K562 (cell line): ENCODE measurements around the gene TPGS2. TPM values are rescaled to one million over a fixed set of nuclear protein-coding genes. Genes with fewer than 3 reads are reported as not detected.

Experiments used
- ATAC-seq: fragments of 200-7000 bp; cut with Tn5 transposase; 3 replicates; pipeline ENCODE4 v1.9.1; 2020; ENCODE audit warnings: moderate library complexity
- BruUV-seq: library from RNA; stranded (reverse); fragments of 400-500 nt; replicated peaks from 2 replicates; lab custom pipeline; 2021; lab: Mats Ljungman, UMichigan
- CTCF ChIA-PET: fragments of 300-600 bp; formaldehyde crosslinking; extraction: SDS; loops from one replicate; lab custom pipeline; 2021; ENCODE audit warnings: low intra/inter-chr PET ratio; lab: Yijun Ruan, JAX
- POLR2A ChIA-PET: fragments of 300-600, 350-650 bp; sonication (Branson Sonifier 250); formaldehyde crosslinking; extraction: SDS; loops from one replicate; lab custom pipeline; 2021; ENCODE audit warnings: antibody characterized with exemption, inconsistent platforms; lab: Yijun Ruan, JAX
- DNase-seq, 4 experiments: peaks; one replicate each; pipeline versions ENCODE4 v3.0.0 to v3.0.0-alpha.2; 2011 to 2018; ENCODE audit warnings: low spot score in 3 of 4, mixed read lengths in 3 of 4; ENCODE audit errors: extremely low read depth in 1 of 4
- FAIRE-seq: peaks from 2 replicates; lab custom pipeline; 2011; peaks lifted over from hg19 to GRCh38; lab: Jason Lieb, UNC
- H2AFZ ChIP-seq: 2 replicates; pipeline ENCODE4 v1.6.0; 2011; ENCODE audit warnings: low read depth, low read length, control low read depth, inconsistent platforms
- H3K27ac ChIP-seq: fragments of 200-600 bp; 3 replicates; pipeline ENCODE4 v1.8.0; 2011; ENCODE audit warnings: low read depth, mild to moderate bottlenecking, control low read depth, inconsistent platforms, low read length, moderate library complexity, mixed read lengths; ENCODE audit errors: extremely low read depth
- H3K27me3 ChIP-seq, 2 experiments: fragments of 300-600 bp in 1 of 2; 2 replicates in 1 of 2; 3 replicates in 1 of 2; pipeline versions ENCODE4 v1.6.0 to v1.8.0; 2011; ENCODE audit warnings: inconsistent platforms in 2 of 2, low read length in 2 of 2, mild to moderate bottlenecking in 1 of 2, mixed read lengths in 1 of 2, moderate library complexity in 1 of 2; ENCODE audit not compliant: control insufficient read depth in 2 of 2, insufficient read depth in 2 of 2
- H3K36me3 ChIP-seq: fragments of 300-600 bp; 3 replicates; pipeline ENCODE4 v1.8.0; 2011; ENCODE audit warnings: mild to moderate bottlenecking, low read length, inconsistent platforms; ENCODE audit not compliant: control insufficient read depth, insufficient read depth
- H3K4me1 ChIP-seq, 2 experiments: fragments of 200-600 bp in 1 of 2; replicated peaks in 1 of 2; 2 replicates in 1 of 2; 3 replicates in 1 of 2; pipeline versions ENCODE4 v1.5.1 to v1.8.0; 2011; ENCODE audit warnings: inconsistent platforms in 2 of 2, low read length in 2 of 2, mild to moderate bottlenecking in 1 of 2, mixed read lengths in 1 of 2, moderate library complexity in 1 of 2; ENCODE audit not compliant: control insufficient read depth in 2 of 2, insufficient read depth in 2 of 2
- H3K4me2 ChIP-seq: 2 replicates; pipeline ENCODE4 v1.6.1; 2011; ENCODE audit warnings: low read length, control low read depth, inconsistent platforms, mixed read lengths; ENCODE audit not compliant: insufficient read depth
- H3K4me3 ChIP-seq: fragments of 200-600 bp; sonication (generic), shearing (Covaris generic); 2 replicates; pipeline ENCODE4 v1.5.1; 2016; ENCODE audit warnings: control low read depth, inconsistent platforms
- H3K79me2 ChIP-seq: fragments of 200-600 bp; 3 replicates; pipeline ENCODE4 v1.8.0; 2011; ENCODE audit warnings: low read length, inconsistent platforms; ENCODE audit not compliant: control insufficient read depth, insufficient read depth
- H3K9ac ChIP-seq, 2 experiments: 2 replicates each; pipeline versions ENCODE4 v1.6.0 to v1.6.1; 2011; ENCODE audit warnings: low read depth in 2 of 2, low read length in 2 of 2, control low read depth in 1 of 2, inconsistent platforms in 1 of 2, mild to moderate bottlenecking in 1 of 2, mixed read lengths in 1 of 2; ENCODE audit not compliant: insufficient read depth in 1 of 2
- H3K9me1 ChIP-seq: one replicate; pipeline ENCODE4 v1.6.0; 2011; ENCODE audit warnings: inconsistent platforms, mild to moderate bottlenecking, low read length, moderate library complexity; ENCODE audit not compliant: control insufficient read depth, insufficient read depth
- H3K9me3 ChIP-seq: replicated peaks from 2 replicates; pipeline ENCODE4 v1.5.1; 2011; ENCODE audit warnings: low read depth, low read length, inconsistent platforms; ENCODE audit not compliant: control insufficient read depth, insufficient read depth
- H4K20me1 ChIP-seq: replicated peaks from 2 replicates; pipeline ENCODE4 v1.6.1; 2011; ENCODE audit warnings: low read length, inconsistent platforms, mixed read lengths; ENCODE audit not compliant: control insufficient read depth, insufficient read depth
- EP300 ChIP-seq: IDR thresholded peaks from 2 replicates; pipeline ENCODE4 v1.6.1; 2012; ENCODE audit warnings: low read length, improper control_type of control experiment
- GATA2 ChIP-seq: sonication (generic); formaldehyde crosslinking; IDR thresholded peaks from 2 replicates; pipeline ENCODE4 v1.4.0; 2020; ENCODE audit warnings: mild to moderate bottlenecking, missing genetic modification reagents
- HDAC8 ChIP-seq: fragments of 450-650 bp; IDR thresholded peaks from 2 replicates; pipeline ENCODE4 v1.6.1; 2016; ENCODE audit warnings: mild to moderate bottlenecking, missing genetic modification characterization, moderate library complexity, missing compliant biosample characterization
- MAFF ChIP-seq: IDR thresholded peaks from 2 replicates; pipeline ENCODE4 v1.6.1; 2012; ENCODE audit warnings: low read length, improper control_type of control experiment
- MEF2D ChIP-seq: conservative IDR thresholded peaks from 2 replicates; pipeline ENCODE4 v1.6.1; 2016; ENCODE audit warnings: low read depth, missing genetic modification characterization, missing compliant biosample characterization
- NBN ChIP-seq: fragments of 450-650 bp; IDR thresholded peaks from 2 replicates; pipeline ENCODE4 v1.6.1; 2016; ENCODE audit warnings: low read depth, mild to moderate bottlenecking
- PHF20 ChIP-seq: fragments of 450-650 bp; IDR thresholded peaks from 2 replicates; pipeline ENCODE4 v1.6.1; 2018; ENCODE audit not compliant: partially characterized antibody
- PURB ChIP-seq: sonication (generic); formaldehyde crosslinking; IDR thresholded peaks from 2 replicates; pipeline ENCODE4 v1.9.0; 2021; ENCODE audit warnings: low read depth, mild to moderate bottlenecking, missing genetic modification reagents
- RFX1 ChIP-seq: fragments of 450-650 bp; IDR thresholded peaks from 2 replicates; pipeline ENCODE4 v1.6.1; 2016; ENCODE audit warnings: mild to moderate bottlenecking, moderate library complexity
- SRSF3 ChIP-seq: fragments of 200-400 bp; formaldehyde crosslinking; IDR thresholded peaks from 2 replicates; pipeline ENCODE4 v1.6.1; 2016; ENCODE audit warnings: mild to moderate bottlenecking, low read length, moderate library complexity; ENCODE audit not compliant: insufficient read depth
- ZBTB12 ChIP-seq: fragments of 250-450 bp; sonication (Bioruptor Pico); IDR thresholded peaks from 2 replicates; pipeline ENCODE4 v1.4.0; 2020
- ZNF165 ChIP-seq: fragments of 250-450 bp; sonication (Bioruptor Pico); IDR thresholded peaks from 2 replicates; pipeline ENCODE4 v1.4.0; 2020; ENCODE audit warnings: borderline replicate concordance
- ZNF174 ChIP-seq: fragments of 250-450 bp; sonication (Bioruptor Pico); IDR thresholded peaks from 2 replicates; pipeline ENCODE4 v1.4.0; 2020; ENCODE audit warnings: mild to moderate bottlenecking
- ZNF41 ChIP-seq: fragments of 250-450 bp; sonication (Bioruptor Pico); conservative IDR thresholded peaks from 2 replicates; pipeline ENCODE4 v1.4.0; 2020; ENCODE audit warnings: mild to moderate bottlenecking
- WGBS: fragments of 100-300 bp; shearing (Covaris generic); methylation state at CpG from one replicate; pipeline ENCODE4 v1.1.6; 2016; ENCODE audit warnings: low coverage, mixed read lengths; ENCODE audit not compliant: insufficient coverage; ENCODE audit errors: missing lambda C conversion rate; 5-methylcytosine and 5-hydroxymethylcytosine counted together
- in situ Hi-C: fragments of 300-500 bp; cut with MboI; formaldehyde crosslinking; loops from 4 replicates; pipeline ENCODE4 v1.15.0; 2018; ENCODE audit warnings: inconsistent platforms, mixed read lengths
- intact Hi-C: fragments of 100-400 bp; cut with micrococcal nuclease; formaldehyde crosslinking; loops from 2 replicates; pipeline ENCODE4 v1.14.2; 2022
- polyA plus RNA-seq, 8 experiments: library from polyadenylated mRNA; depleted of rRNA in 4 of 8; stranded (reverse) in 5 of 8; unstranded in 3 of 8; fragments of >200 nt; fragmentation: Nextera tagmentation in 2 of 8; fragmentation: Illumina TruSeq in 1 of 8; extraction: Ambion mirVana in 2 of 8; extraction: Trizol in 1 of 8; gene quantifications; 2 replicates each; pipeline versions ENCODE4 v1.2.1 to v1.2.3, GENCODE V29; 2011 to 2014; ENCODE audit warnings: inconsistent platforms in 1 of 8, missing spikeins in 1 of 8
- total RNA-seq, 7 experiments: library from RNA; depleted of rRNA in 6 of 7; stranded (reverse); fragments of >200 nt in 6 of 7; fragmentation: Illumina TruSeq in 2 of 7; extraction: Trizol in 2 of 7; gene quantifications; 2 replicates each; pipeline versions ENCODE4 v1.2.1 to v1.2.3, GENCODE V29; 2011 to 2021; ENCODE audit warnings: low replicate concordance in 1 of 7
- TF ChIP-seq, protein P1 (sequence below): fragments of 250-450 bp; sonication (Bioruptor Pico); IDR thresholded peaks from 2 replicates; pipeline ENCODE4 v1.5.0; 2021

TPGS2 gene
- total and polyA plus RNA-seq, 9 of the 15 experiments (the other 6 are each of a cell fraction or from before 2014, with no cell fraction given), result 94.2 to 449 (median 134) TPM

GRCh38 chr18:36872329-36872728 lies 43.5 kb upstream of the TPGS2 start:
- FAIRE-seq (no peak), ATAC-seq (no peak; the same call in 2 of the 3 replicates), DNase-seq (no peak)
- no peak overlapping the region for H2AFZ ChIP-seq
- H3K4me1 ChIP-seq, result no peaks in the 10 kb centered on the region
- H4K20me1 ChIP-seq, result no peaks in the 10 kb centered on the region
- POLR2A ChIA-PET, result interaction anchor here (1.2 kb wide), 1 partner anchor 39 kb away, joined by 3 read pairs; no protein-coding TSS in a partner anchor
- in situ Hi-C loops (no loop called here), intact Hi-C loops (no loop called here)
- no TSS peak for BruUV-seq
- H3K9me3 ChIP-seq, result no peaks in the 10 kb centered on the region
- TF ChIP-seq ZBTB12 (CRISPR knock-in tag) (no peak), PHF20 (no peak), ZNF41 (no peak), RFX1 (peak; percentile 74), GATA2 (CRISPR knock-in tag) (no peak), NBN (no peak)
- H3K4me3 ChIP-seq, result no peak overlapping the region
- H3K36me3 ChIP-seq, result no peaks in the 10 kb centered on the region
- H3K9me1 ChIP-seq, result no peaks in the 10 kb centered on the region
- H3K4me2 ChIP-seq, result no peak overlapping the region
- no peak overlapping the region for H3K9ac ChIP-seq
- H3K79me2 ChIP-seq, result no peaks in the 10 kb centered on the region
- CTCF ChIA-PET, result no interaction called here
- H3K27me3 ChIP-seq, result no peaks in the 10 kb centered on the region
- no peak overlapping the region for H3K27ac ChIP-seq

GRCh38 chr18:36871801-36872200 lies 43.0 kb upstream of the TPGS2 start:
- intact Hi-C loops, result no loop called here
- DNase-seq, result no peak
- H3K27ac ChIP-seq, result no peak overlapping the region
- TF ChIP-seq, protein P1, sequence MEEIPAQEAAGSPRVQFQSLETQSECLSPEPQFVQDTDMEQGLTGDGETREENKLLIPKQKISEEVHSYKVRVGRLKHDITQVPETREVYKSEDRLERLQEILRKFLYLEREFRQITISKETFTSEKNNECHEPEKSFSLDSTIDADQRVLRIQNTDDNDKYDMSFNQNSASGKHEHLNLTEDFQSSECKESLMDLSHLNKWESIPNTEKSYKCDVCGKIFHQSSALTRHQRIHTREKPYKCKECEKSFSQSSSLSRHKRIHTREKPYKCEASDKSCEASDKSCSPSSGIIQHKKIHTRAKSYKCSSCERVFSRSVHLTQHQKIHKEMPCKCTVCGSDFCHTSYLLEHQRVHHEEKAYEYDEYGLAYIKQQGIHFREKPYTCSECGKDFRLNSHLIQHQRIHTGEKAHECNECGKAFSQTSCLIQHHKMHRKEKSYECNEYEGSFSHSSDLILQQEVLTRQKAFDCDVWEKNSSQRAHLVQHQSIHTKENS (CRISPR knock-in tag), result no peak
- TF ChIP-seq MEF2D (no peak), SRSF3 (no peak), EP300 (no peak), ZNF165 (CRISPR knock-in tag) (no peak), MAFF (no peak), ZNF174 (CRISPR knock-in tag) (no peak), PURB (CRISPR knock-in tag) (no peak), GATA2 (CRISPR knock-in tag) (no peak), HDAC8 (tag) (no peak)

More at GRCh38 chr18:36871801-36872200, 43.0 kb upstream of the TPGS2 start:
- H3K4me3 ChIP-seq, result no peak overlapping the region
- ATAC-seq (no peak; the same call in 2 of the 3 replicates), FAIRE-seq (no peak)
- ChIA-PET POLR2A (interaction anchor here (0.6 to 1.2 kb wide), 2 partner anchors 38 to 84 kb away, joined by 3 read pairs; no protein-coding TSS in a partner anchor), CTCF (no interaction called here)
- H3K27me3 ChIP-seq, result no peaks in the 10 kb centered on the region
- H3K9me3 ChIP-seq, result no peaks in the 10 kb centered on the region
- no peak overlapping the region for H3K9ac ChIP-seq
- no peaks in the 10 kb centered on the region for H4K20me1 ChIP-seq
- H3K79me2 ChIP-seq, result no peaks in the 10 kb centered on the region
- no peaks in the 10 kb centered on the region for H3K4me1 ChIP-seq
- WGBS, result 42% methylated on average over 3 of the region's 3 CpGs
- in situ Hi-C loops, result no loop called here
- BruUV-seq, result no TSS peak
- H3K9me1 ChIP-seq, result no peaks in the 10 kb centered on the region
- no peaks in the 10 kb centered on the region for H3K36me3 ChIP-seq
- H3K4me2 ChIP-seq, result no peak overlapping the region
- H2AFZ ChIP-seq, result no peak overlapping the region
